ENCODE results near the gene OR7D4. TPM values are rescaled to one million over a fixed set of nuclear protein-coding genes. Genes with fewer than 3 reads are reported as not detected.

Gene OR7D4
- total RNA-seq, 1 donor from 2014 or later = not detected

Other genes with a start within 250 kb of the OR7D4 start
- not detected in 2 replicates for gene MUC16, start 209.2 kb downstream of the OR7D4 start, total RNA-seq
- gene OR1M1, start 132.5 kb downstream of the OR7D4 start, total RNA-seq = not detected in 2 replicates
- not detected in 2 replicates for gene OR7G2, start 112.1 kb downstream of the OR7D4 start, total RNA-seq
- gene OR7G1, start 103.8 kb downstream of the OR7D4 start, total RNA-seq = not detected in 2 replicates
- gene OR7G3, start 92.6 kb downstream of the OR7D4 start, total RNA-seq = not detected in 2 replicates
- 47.1 and 50.2 TPM in 2 replicates for gene ZNF317, start 79.2 kb downstream of the OR7D4 start, total RNA-seq
- gene OR7D2, start 40.6 kb downstream of the OR7D4 start, total RNA-seq = 0.37 and 0.80 TPM in 2 replicates
- not detected in 2 replicates for gene OR7E24, start 31.3 kb upstream of the OR7D4 start, total RNA-seq
- gene ZNF699, start 90.2 kb upstream of the OR7D4 start, total RNA-seq = 4.4 and 4.5 TPM in 2 replicates
- 8.2 and 9.5 TPM in 2 replicates for gene ZNF559, start 104.6 kb upstream of the OR7D4 start, total RNA-seq
- 0.09 TPM in 1 of 2 replicates, not detected in the other for gene ZNF177, start 143.4 kb upstream of the OR7D4 start, total RNA-seq
- 24.9 and 25.3 TPM in 2 replicates for gene ZNF266, start 216.0 kb upstream of the OR7D4 start, total RNA-seq

Measured in activated CD4-positive, alpha-beta T cell treated with anti-CD3 and anti-CD28 coated beads, Interleukin-2, amount 10 ng/mL, durations not matched to agents 24 days and 14 days (primary cell).